WTC11 (cell line): Measurements from ENCODE around the gene CYB5B.

Experiments used
- CREB1 ChIP-seq: sonication (generic); formaldehyde crosslinking; IDR thresholded peaks from 2 replicates; pipeline ENCODE4 v1.8.0; 2023; ENCODE audit warnings: mild to moderate bottlenecking, missing genetic modification reagents
- KAT7 ChIP-seq: sonication (generic); formaldehyde crosslinking; IDR thresholded peaks from 2 replicates; pipeline ENCODE4 v1.8.1; 2023; ENCODE audit warnings: missing genetic modification reagents, mild to moderate bottlenecking, borderline replicate concordance
- NR3C1 ChIP-seq: sonication (generic); formaldehyde crosslinking; conservative IDR thresholded peaks from 2 replicates; pipeline ENCODE4 v1.8.1; 2023; ENCODE audit warnings: low read depth, mild to moderate bottlenecking, missing genetic modification reagents
- SP1 ChIP-seq: sonication (generic); formaldehyde crosslinking; conservative IDR thresholded peaks from 2 replicates; pipeline ENCODE4 v1.8.1; 2022; ENCODE audit warnings: missing genetic modification reagents
- TF ChIP-seq, protein P1 (sequence below): sonication (generic); formaldehyde crosslinking; IDR thresholded peaks from 2 replicates; pipeline ENCODE4 v1.8.0; 2022; ENCODE audit warnings: mild to moderate bottlenecking, missing genetic modification reagents
- TF ChIP-seq, protein P2 (sequence below): sonication (generic); formaldehyde crosslinking; IDR thresholded peaks from 2 replicates; pipeline ENCODE4 v1.8.1; 2023; ENCODE audit warnings: mild to moderate bottlenecking, missing genetic modification reagents, moderate library complexity
- TF ChIP-seq, protein P3 (sequence below): fragments of 200-600 bp; IDR thresholded peaks from 2 replicates; pipeline ENCODE4 v1.8.0; 2022; ENCODE audit warnings: antibody characterized with exemption

DNA sequence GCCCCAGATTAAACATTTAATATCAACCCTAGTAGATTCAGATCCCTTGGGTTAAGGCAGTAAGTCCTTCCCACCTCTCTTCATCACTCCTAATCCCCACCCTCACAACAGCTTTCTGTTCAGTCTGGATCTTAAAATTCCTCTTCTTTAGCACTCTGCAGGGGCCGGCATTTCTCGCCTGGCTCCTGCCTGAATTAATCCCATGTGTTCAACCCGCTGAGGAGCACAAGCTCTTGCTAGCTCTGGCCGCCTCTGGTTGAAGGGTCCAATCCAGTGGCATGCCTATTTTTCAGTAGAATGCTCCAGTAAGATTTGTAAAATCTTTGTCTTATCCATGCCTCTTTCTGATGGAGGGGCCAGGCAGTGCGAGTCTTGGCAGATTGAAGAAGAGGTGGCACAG lies 59.2 kb downstream of the CYB5B start:
- TF ChIP-seq, protein P1, sequence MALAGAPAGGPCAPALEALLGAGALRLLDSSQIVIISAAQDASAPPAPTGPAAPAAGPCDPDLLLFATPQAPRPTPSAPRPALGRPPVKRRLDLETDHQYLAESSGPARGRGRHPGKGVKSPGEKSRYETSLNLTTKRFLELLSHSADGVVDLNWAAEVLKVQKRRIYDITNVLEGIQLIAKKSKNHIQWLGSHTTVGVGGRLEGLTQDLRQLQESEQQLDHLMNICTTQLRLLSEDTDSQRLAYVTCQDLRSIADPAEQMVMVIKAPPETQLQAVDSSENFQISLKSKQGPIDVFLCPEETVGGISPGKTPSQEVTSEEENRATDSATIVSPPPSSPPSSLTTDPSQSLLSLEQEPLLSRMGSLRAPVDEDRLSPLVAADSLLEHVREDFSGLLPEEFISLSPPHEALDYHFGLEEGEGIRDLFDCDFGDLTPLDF = no peak
- TF ChIP-seq NR3C1 (CRISPR knock-in tag) (no peak), CREB1 (CRISPR knock-in tag) (no peak), SP1 (CRISPR knock-in tag) (no peak), KAT7 (CRISPR knock-in tag) (no peak)
- TF ChIP-seq, protein P2, sequence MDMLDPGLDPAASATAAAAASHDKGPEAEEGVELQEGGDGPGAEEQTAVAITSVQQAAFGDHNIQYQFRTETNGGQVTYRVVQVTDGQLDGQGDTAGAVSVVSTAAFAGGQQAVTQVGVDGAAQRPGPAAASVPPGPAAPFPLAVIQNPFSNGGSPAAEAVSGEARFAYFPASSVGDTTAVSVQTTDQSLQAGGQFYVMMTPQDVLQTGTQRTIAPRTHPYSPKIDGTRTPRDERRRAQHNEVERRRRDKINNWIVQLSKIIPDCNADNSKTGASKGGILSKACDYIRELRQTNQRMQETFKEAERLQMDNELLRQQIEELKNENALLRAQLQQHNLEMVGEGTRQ (CRISPR knock-in tag) = no peak
- TF ChIP-seq, protein P3, sequence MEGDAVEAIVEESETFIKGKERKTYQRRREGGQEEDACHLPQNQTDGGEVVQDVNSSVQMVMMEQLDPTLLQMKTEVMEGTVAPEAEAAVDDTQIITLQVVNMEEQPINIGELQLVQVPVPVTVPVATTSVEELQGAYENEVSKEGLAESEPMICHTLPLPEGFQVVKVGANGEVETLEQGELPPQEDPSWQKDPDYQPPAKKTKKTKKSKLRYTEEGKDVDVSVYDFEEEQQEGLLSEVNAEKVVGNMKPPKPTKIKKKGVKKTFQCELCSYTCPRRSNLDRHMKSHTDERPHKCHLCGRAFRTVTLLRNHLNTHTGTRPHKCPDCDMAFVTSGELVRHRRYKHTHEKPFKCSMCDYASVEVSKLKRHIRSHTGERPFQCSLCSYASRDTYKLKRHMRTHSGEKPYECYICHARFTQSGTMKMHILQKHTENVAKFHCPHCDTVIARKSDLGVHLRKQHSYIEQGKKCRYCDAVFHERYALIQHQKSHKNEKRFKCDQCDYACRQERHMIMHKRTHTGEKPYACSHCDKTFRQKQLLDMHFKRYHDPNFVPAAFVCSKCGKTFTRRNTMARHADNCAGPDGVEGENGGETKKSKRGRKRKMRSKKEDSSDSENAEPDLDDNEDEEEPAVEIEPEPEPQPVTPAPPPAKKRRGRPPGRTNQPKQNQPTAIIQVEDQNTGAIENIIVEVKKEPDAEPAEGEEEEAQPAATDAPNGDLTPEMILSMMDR = no peak
